ENCODE results near the gene CTNNA3.
"Not testable (repeated sequence)": the region's sequence is repeated elsewhere in the genome, so short reads cannot be mapped to it uniquely, and the experiment has no call there.

CTNNA3 gene

GRCh38 chr10:67603701-67604100, 92.3 kb downstream of the CTNNA3 start:
- no peak for DNase-seq (ENCODE audit: low read depth in 1 of 2, low spot score in 1 of 2)

- no peak for DNase-seq (ENCODE audit: low read depth in 1 of 2, low spot score in 1 of 2)
These were observed 92.9 kb downstream of the CTNNA3 start for GRCh38 chr10:67603086-67603485.

- DNase-seq (ENCODE audit: low read depth in 1 of 2, low spot score in 1 of 2), result no peak
These were observed 93.6 kb downstream of the CTNNA3 start for GRCh38 chr10:67602268-67602950.

- DNase-seq (ENCODE audit: low read depth in 1 of 2, low spot score in 1 of 2), result no peak
These were observed 96.4 kb downstream of the CTNNA3 start for GRCh38 chr10:67599597-67599996.

- DNase-seq (ENCODE audit: low read depth in 1 of 2, low spot score in 1 of 2), result no peak
These were observed 99.4 kb downstream of the CTNNA3 start for GRCh38 chr10:67596641-67597040.

GRCh38 chr10:67587771-67588170, 108.2 kb downstream of the CTNNA3 start:
- no peak for DNase-seq (ENCODE audit: low read depth in 1 of 2, low spot score in 1 of 2)

GRCh38 chr10:67575532-67575931, 120.5 kb downstream of the CTNNA3 start:
- no peak for DNase-seq (ENCODE audit: low read depth in 1 of 2, low spot score in 1 of 2)

GRCh38 chr10:67573484-67573883, 122.5 kb downstream of the CTNNA3 start:
- no peak for DNase-seq (ENCODE audit: low read depth in 1 of 2, low spot score in 1 of 2)

GRCh38 chr10:67571503-67571902, 124.5 kb downstream of the CTNNA3 start:
- DNase-seq (ENCODE audit: low read depth in 1 of 2, low spot score in 1 of 2), result no peak

- not testable (repeated sequence) for DNase-seq (ENCODE audit: low read depth in 1 of 2, low spot score in 1 of 2)
These were observed 137.7 kb downstream of the CTNNA3 start for GRCh38 chr10:67558311-67558710.

- DNase-seq (ENCODE audit: low read depth in 1 of 2, low spot score in 1 of 2), result no peak
These were observed 142.7 kb downstream of the CTNNA3 start for GRCh38 chr10:67553254-67553653.

GRCh38 chr10:67550838-67551402, 145.1 kb downstream of the CTNNA3 start:
- DNase-seq (ENCODE audit: low read depth in 1 of 2, low spot score in 1 of 2), result no peak

- no peak for DNase-seq (ENCODE audit: low read depth in 1 of 2, low spot score in 1 of 2)
These were observed 145.9 kb downstream of the CTNNA3 start for GRCh38 chr10:67550046-67550445.

GRCh38 chr10:67549390-67549789, 146.6 kb downstream of the CTNNA3 start:
- DNase-seq (ENCODE audit: low read depth in 1 of 2, low spot score in 1 of 2), result no peak

GRCh38 chr10:67541411-67541810, 154.6 kb downstream of the CTNNA3 start:
- no peak for DNase-seq (ENCODE audit: low read depth in 1 of 2, low spot score in 1 of 2)

GRCh38 chr10:67539312-67539711, 156.7 kb downstream of the CTNNA3 start:
- no peak for DNase-seq (ENCODE audit: low read depth in 1 of 2, low spot score in 1 of 2)

- DNase-seq (ENCODE audit: low read depth in 1 of 2, low spot score in 1 of 2), result no peak
These were observed 158.1 kb downstream of the CTNNA3 start for GRCh38 chr10:67537906-67538305.

- no peak for DNase-seq (ENCODE audit: low read depth in 1 of 2, low spot score in 1 of 2)
These were observed 162.6 kb downstream of the CTNNA3 start for GRCh38 chr10:67533376-67533775.

GRCh38 chr10:67530990-67531389, 165.0 kb downstream of the CTNNA3 start:
- DNase-seq (ENCODE audit: low read depth in 1 of 2, low spot score in 1 of 2), result not testable (repeated sequence)

- no peak for DNase-seq (ENCODE audit: low read depth in 1 of 2, low spot score in 1 of 2)
These were observed 168.6 kb downstream of the CTNNA3 start for GRCh38 chr10:67527351-67527750.

GRCh38 chr10:67521546-67521945, 174.4 kb downstream of the CTNNA3 start:
- DNase-seq (ENCODE audit: low read depth in 1 of 2, low spot score in 1 of 2), result no peak

- DNase-seq (ENCODE audit: low read depth in 1 of 2, low spot score in 1 of 2), result no peak
These were observed 175.0 kb downstream of the CTNNA3 start for GRCh38 chr10:67520924-67521520.

GRCh38 chr10:67519434-67519833, 176.6 kb downstream of the CTNNA3 start:
- no peak for DNase-seq (ENCODE audit: low read depth in 1 of 2, low spot score in 1 of 2)
